Measurements from ENCODE around the gene ELAC2.

ELAC2 gene

GRCh38 chr17:13008461-13008860 is 9.4 kb downstream of the ELAC2 start:
- Histone ChIP-seq H3K27me3 (ENCODE audit: control insufficient read depth, insufficient read depth, low read length) (no peaks in the 10 kb centered on the region), H3K4me3 (ENCODE audit: low read length) (no peak overlapping the region), H3K9ac (ENCODE audit: low read length) (no peak overlapping the region), H3K4me1 (ENCODE audit: control insufficient read depth, insufficient read depth, low read length) (no peaks in the 10 kb centered on the region), H3K36me3 (ENCODE audit: control insufficient read depth, insufficient read depth, low read length) (peaks cover 31% of the 10 kb centered on the region), H3K27ac (ENCODE audit: low read depth, low read length) (no peak overlapping the region)

- Histone ChIP-seq H3K36me3 (ENCODE audit: control insufficient read depth, insufficient read depth, low read length) (peaks cover 31% of the 10 kb centered on the region), H3K27ac (ENCODE audit: low read depth, low read length) (no peak overlapping the region)
Measured at GRCh38 chr17:13005530-13005929, 12.3 kb downstream of the ELAC2 start.

GRCh38 chr17:13004336-13004735 is 13.5 kb downstream of the ELAC2 start:
- H3K36me3 ChIP-seq (ENCODE audit: control insufficient read depth, insufficient read depth, low read length), result peaks cover 37% of the 10 kb centered on the region
- H3K27me3 ChIP-seq (ENCODE audit: control insufficient read depth, insufficient read depth, low read length), result no peaks in the 10 kb centered on the region
- H3K4me1 ChIP-seq (ENCODE audit: control insufficient read depth, insufficient read depth, low read length), result no peaks in the 10 kb centered on the region
- H3K9ac ChIP-seq (ENCODE audit: low read length), result no peak overlapping the region
- no peak overlapping the region for H3K4me3 ChIP-seq (ENCODE audit: low read length)
- H3K27ac ChIP-seq (ENCODE audit: low read depth, low read length), result no peak overlapping the region

More at GRCh38 chr17:13005530-13005929, 12.3 kb downstream of the ELAC2 start:
- H3K4me3 ChIP-seq (ENCODE audit: low read length), result no peak overlapping the region
- no peak overlapping the region for H3K9ac ChIP-seq (ENCODE audit: low read length)
- H3K27me3 ChIP-seq (ENCODE audit: control insufficient read depth, insufficient read depth, low read length), result no peaks in the 10 kb centered on the region
- no peaks in the 10 kb centered on the region for H3K4me1 ChIP-seq (ENCODE audit: control insufficient read depth, insufficient read depth, low read length)

GRCh38 chr17:13003927-13004326 is 13.9 kb downstream of the ELAC2 start:
- no peaks in the 10 kb centered on the region for H3K4me1 ChIP-seq (ENCODE audit: control insufficient read depth, insufficient read depth, low read length)
- H3K27me3 ChIP-seq (ENCODE audit: control insufficient read depth, insufficient read depth, low read length), result no peaks in the 10 kb centered on the region
- no peak overlapping the region for H3K27ac ChIP-seq (ENCODE audit: low read depth, low read length)
- peaks cover 40% of the 10 kb centered on the region for H3K36me3 ChIP-seq (ENCODE audit: control insufficient read depth, insufficient read depth, low read length)
- H3K4me3 ChIP-seq (ENCODE audit: low read length), result no peak overlapping the region
- no peak overlapping the region for H3K9ac ChIP-seq (ENCODE audit: low read length)

- Histone ChIP-seq H3K4me3 (ENCODE audit: low read length) (no peak overlapping the region), H3K9ac (ENCODE audit: low read length) (no peak overlapping the region), H3K36me3 (ENCODE audit: control insufficient read depth, insufficient read depth, low read length) (peaks cover 44% of the 10 kb centered on the region), H3K4me1 (ENCODE audit: control insufficient read depth, insufficient read depth, low read length) (no peaks in the 10 kb centered on the region), H3K27me3 (ENCODE audit: control insufficient read depth, insufficient read depth, low read length) (no peaks in the 10 kb centered on the region), H3K27ac (ENCODE audit: low read depth, low read length) (no peak overlapping the region)
Measured at GRCh38 chr17:13003454-13003851, 14.4 kb downstream of the ELAC2 start.

- H3K9ac ChIP-seq (ENCODE audit: low read length), result no peak overlapping the region
- H3K4me1 ChIP-seq (ENCODE audit: control insufficient read depth, insufficient read depth, low read length), result no peaks in the 10 kb centered on the region
- no peaks in the 10 kb centered on the region for H3K27me3 ChIP-seq (ENCODE audit: control insufficient read depth, insufficient read depth, low read length)
- H3K36me3 ChIP-seq (ENCODE audit: control insufficient read depth, insufficient read depth, low read length), result peaks cover 50% of the 10 kb centered on the region
- no peak overlapping the region for H3K27ac ChIP-seq (ENCODE audit: low read depth, low read length)
- H3K4me3 ChIP-seq (ENCODE audit: low read length), result no peak overlapping the region
Measured at GRCh38 chr17:13002761-13003453, 14.9 kb downstream of the ELAC2 start.

- no peak overlapping the region for H3K4me3 ChIP-seq (ENCODE audit: low read length)
Measured at GRCh38 chr17:13001991-13002615, 15.7 kb downstream of the ELAC2 start.

GRCh38 chr17:13000561-13000960 is 17.3 kb downstream of the ELAC2 start:
- no peaks in the 10 kb centered on the region for H3K4me1 ChIP-seq (ENCODE audit: control insufficient read depth, insufficient read depth, low read length)
- no peaks in the 10 kb centered on the region for H3K27me3 ChIP-seq (ENCODE audit: control insufficient read depth, insufficient read depth, low read length)
- no peak overlapping the region for H3K9ac ChIP-seq (ENCODE audit: low read length)
- no peak overlapping the region for H3K27ac ChIP-seq (ENCODE audit: low read depth, low read length)
- no peak overlapping the region for H3K4me3 ChIP-seq (ENCODE audit: low read length)
- peaks cover 70% of the 10 kb centered on the region for H3K36me3 ChIP-seq (ENCODE audit: control insufficient read depth, insufficient read depth, low read length)

More at GRCh38 chr17:13001991-13002615, 15.7 kb downstream of the ELAC2 start:
- peaks cover 58% of the 10 kb centered on the region for H3K36me3 ChIP-seq (ENCODE audit: control insufficient read depth, insufficient read depth, low read length)
- H3K9ac ChIP-seq (ENCODE audit: low read length), result no peak overlapping the region
- H3K27ac ChIP-seq (ENCODE audit: low read depth, low read length), result no peak overlapping the region
- H3K27me3 ChIP-seq (ENCODE audit: control insufficient read depth, insufficient read depth, low read length), result no peaks in the 10 kb centered on the region
- no peaks in the 10 kb centered on the region for H3K4me1 ChIP-seq (ENCODE audit: control insufficient read depth, insufficient read depth, low read length)

GRCh38 chr17:12998874-12999273 is 19.0 kb downstream of the ELAC2 start:
- no peak overlapping the region for H3K9ac ChIP-seq (ENCODE audit: low read length)
- no peak overlapping the region for H3K4me3 ChIP-seq (ENCODE audit: low read length)
- H3K27me3 ChIP-seq (ENCODE audit: control insufficient read depth, insufficient read depth, low read length), result no peaks in the 10 kb centered on the region
- no peak overlapping the region for H3K27ac ChIP-seq (ENCODE audit: low read depth, low read length)
- peaks cover 69% of the 10 kb centered on the region for H3K36me3 ChIP-seq (ENCODE audit: control insufficient read depth, insufficient read depth, low read length)
- no peaks in the 10 kb centered on the region for H3K4me1 ChIP-seq (ENCODE audit: control insufficient read depth, insufficient read depth, low read length)

GRCh38 chr17:12998461-12998860 is 19.4 kb downstream of the ELAC2 start:
- H3K9ac ChIP-seq (ENCODE audit: low read length), result no peak overlapping the region
- H3K27me3 ChIP-seq (ENCODE audit: control insufficient read depth, insufficient read depth, low read length), result no peaks in the 10 kb centered on the region
- peaks cover 73% of the 10 kb centered on the region for H3K36me3 ChIP-seq (ENCODE audit: control insufficient read depth, insufficient read depth, low read length)
- H3K4me3 ChIP-seq (ENCODE audit: low read length), result no peak overlapping the region
- H3K27ac ChIP-seq (ENCODE audit: low read depth, low read length), result no peak overlapping the region
- no peaks in the 10 kb centered on the region for H3K4me1 ChIP-seq (ENCODE audit: control insufficient read depth, insufficient read depth, low read length)

- H3K4me3 ChIP-seq (ENCODE audit: low read length), result no peak overlapping the region
- H3K27ac ChIP-seq (ENCODE audit: low read depth, low read length), result no peak overlapping the region
- H3K27me3 ChIP-seq (ENCODE audit: control insufficient read depth, insufficient read depth, low read length), result no peaks in the 10 kb centered on the region
Measured at GRCh38 chr17:12996941-12997340, 20.9 kb downstream of the ELAC2 start.

GRCh38 chr17:12996357-12996756 is 21.5 kb downstream of the ELAC2 start:
- Histone ChIP-seq H3K9ac (ENCODE audit: low read length) (no peak overlapping the region), H3K4me3 (ENCODE audit: low read length) (no peak overlapping the region), H3K27ac (ENCODE audit: low read depth, low read length) (no peak overlapping the region), H3K4me1 (ENCODE audit: control insufficient read depth, insufficient read depth, low read length) (no peaks in the 10 kb centered on the region), H3K27me3 (ENCODE audit: control insufficient read depth, insufficient read depth, low read length) (no peaks in the 10 kb centered on the region), H3K36me3 (ENCODE audit: control insufficient read depth, insufficient read depth, low read length) (peaks cover 74% of the 10 kb centered on the region)

More at GRCh38 chr17:12996941-12997340, 20.9 kb downstream of the ELAC2 start:
- no peaks in the 10 kb centered on the region for H3K4me1 ChIP-seq (ENCODE audit: control insufficient read depth, insufficient read depth, low read length)
- no peak overlapping the region for H3K9ac ChIP-seq (ENCODE audit: low read length)
- peaks cover 77% of the 10 kb centered on the region for H3K36me3 ChIP-seq (ENCODE audit: control insufficient read depth, insufficient read depth, low read length)

GRCh38 chr17:12995896-12996295 is 21.9 kb downstream of the ELAC2 start:
- Histone ChIP-seq H3K36me3 (ENCODE audit: control insufficient read depth, insufficient read depth, low read length) (peaks cover 74% of the 10 kb centered on the region), H3K27me3 (ENCODE audit: control insufficient read depth, insufficient read depth, low read length) (no peaks in the 10 kb centered on the region), H3K27ac (ENCODE audit: low read depth, low read length) (no peak overlapping the region), H3K4me1 (ENCODE audit: control insufficient read depth, insufficient read depth, low read length) (no peaks in the 10 kb centered on the region), H3K4me3 (ENCODE audit: low read length) (no peak overlapping the region), H3K9ac (ENCODE audit: low read length) (no peak overlapping the region)
